GM12801 (cell line): ENCODE data around the gene MGAM2.

Experiments
- TF ChIP-seq, protein P1 (sequence below): IDR thresholded peaks from one replicate; pipeline ENCODE4 v1.5.1; 2011; ENCODE audit warnings: control low read depth; ENCODE audit not compliant: insufficient read length; ENCODE audit errors: extremely low read depth

Gene MGAM2

DNA sequence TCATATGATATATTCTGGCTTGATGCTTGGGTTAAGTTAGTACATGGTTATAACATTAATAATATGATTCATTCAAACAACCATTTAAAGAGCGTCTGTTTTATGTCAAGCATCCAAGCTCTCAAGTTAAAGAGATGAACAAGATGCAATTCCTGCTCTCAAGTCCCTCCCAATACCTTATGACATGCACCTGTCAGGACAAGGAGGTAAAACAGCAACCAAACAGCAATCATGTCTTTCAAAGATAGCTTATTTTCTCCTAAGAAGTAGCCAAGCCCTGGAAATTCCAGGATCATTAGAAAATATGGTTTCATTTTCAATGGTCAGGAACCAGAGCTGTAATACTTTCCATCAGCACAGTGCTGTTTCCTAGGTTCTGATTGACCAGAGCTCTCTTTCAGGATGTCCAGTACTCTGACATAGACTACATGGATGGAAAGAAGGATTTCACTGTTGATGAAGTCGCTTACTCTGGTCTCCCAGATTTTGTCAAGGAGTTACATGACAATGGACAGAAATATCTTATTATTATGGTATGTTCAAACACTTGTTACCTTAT lies 29.0 kb downstream of the MGAM2 start:
- TF ChIP-seq, protein P1, sequence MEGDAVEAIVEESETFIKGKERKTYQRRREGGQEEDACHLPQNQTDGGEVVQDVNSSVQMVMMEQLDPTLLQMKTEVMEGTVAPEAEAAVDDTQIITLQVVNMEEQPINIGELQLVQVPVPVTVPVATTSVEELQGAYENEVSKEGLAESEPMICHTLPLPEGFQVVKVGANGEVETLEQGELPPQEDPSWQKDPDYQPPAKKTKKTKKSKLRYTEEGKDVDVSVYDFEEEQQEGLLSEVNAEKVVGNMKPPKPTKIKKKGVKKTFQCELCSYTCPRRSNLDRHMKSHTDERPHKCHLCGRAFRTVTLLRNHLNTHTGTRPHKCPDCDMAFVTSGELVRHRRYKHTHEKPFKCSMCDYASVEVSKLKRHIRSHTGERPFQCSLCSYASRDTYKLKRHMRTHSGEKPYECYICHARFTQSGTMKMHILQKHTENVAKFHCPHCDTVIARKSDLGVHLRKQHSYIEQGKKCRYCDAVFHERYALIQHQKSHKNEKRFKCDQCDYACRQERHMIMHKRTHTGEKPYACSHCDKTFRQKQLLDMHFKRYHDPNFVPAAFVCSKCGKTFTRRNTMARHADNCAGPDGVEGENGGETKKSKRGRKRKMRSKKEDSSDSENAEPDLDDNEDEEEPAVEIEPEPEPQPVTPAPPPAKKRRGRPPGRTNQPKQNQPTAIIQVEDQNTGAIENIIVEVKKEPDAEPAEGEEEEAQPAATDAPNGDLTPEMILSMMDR: no peak

DNA sequence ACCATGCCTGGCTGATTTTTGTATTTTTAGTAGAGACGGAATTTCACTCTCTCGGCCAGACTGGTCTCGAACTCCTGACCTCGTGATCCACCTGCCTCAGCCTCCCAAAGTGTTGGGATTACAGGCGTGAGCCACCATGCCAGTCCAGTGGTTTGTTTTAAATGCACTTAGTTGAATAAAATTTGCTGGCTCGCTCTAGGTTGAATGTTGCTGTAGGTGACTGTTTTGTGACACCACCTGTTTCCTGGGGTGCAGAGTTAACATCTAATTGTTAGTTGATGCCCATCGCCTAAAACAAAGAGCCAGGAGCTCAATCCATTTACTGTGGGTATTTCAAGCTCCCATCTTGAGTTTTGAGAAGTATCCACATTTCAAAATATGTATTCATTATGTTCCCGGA lies 31.2 kb downstream of the MGAM2 start:
- TF ChIP-seq, protein P1: no peak

DNA sequence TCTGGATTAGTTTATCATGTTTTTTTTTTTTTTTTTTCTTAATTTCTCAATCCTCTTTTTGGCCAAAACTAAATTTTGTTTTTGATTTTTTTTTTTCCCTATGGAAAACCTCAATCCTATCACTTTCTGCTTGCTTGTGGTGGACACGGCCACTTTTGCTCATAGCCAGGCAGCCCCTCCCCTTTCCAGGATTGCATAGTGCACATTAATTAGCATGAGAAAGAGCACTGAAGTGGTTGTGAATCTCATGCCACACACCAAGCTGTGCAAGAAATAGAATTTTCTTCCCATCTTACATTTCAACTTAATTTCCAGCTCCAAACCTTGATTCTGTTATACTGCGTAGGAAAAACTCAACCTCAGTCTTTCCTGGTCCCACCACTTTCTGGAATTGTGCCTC lies 34.6 kb downstream of the MGAM2 start:
- TF ChIP-seq, protein P1: no peak

DNA sequence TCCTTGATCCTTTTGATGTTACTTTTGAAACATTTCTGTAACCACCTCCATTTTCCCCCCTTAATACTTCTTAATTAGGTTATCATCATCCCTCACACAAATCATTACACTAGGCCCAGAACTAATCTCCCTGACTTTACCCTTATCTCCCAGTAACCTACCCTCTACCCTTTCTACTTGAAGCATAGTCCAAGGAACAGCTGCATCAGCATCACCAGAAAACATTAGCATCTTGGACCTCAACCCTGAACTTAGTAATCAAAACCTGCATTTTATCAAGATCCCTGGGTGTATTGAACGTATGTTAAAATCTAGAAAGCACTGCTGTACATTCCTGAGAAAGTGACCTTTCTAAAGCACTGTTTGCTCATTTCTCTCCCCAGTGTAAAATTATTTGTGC lies 38.8 kb downstream of the MGAM2 start:
- TF ChIP-seq, protein P1: no peak

DNA sequence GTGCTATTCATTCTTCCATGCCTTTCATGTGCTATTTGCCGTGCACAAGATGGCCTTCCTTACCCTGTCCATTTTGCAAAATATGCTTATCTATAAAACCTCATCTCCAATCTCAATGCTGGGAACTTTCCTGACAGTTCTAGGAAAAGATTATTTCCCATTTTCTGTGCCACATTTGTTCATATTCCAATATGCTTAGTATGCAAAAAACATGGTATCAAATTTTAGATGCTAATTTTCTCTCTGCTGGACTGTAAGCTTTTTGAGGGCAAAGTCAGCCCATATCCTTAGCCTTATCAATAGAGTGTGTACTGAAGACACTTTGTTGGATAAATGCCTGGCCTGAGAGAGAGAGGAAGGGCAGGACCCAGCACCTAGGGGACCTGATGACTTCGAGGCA lies 39.4 kb downstream of the MGAM2 start:
- TF ChIP-seq, protein P1: no peak

- TF ChIP-seq, protein P1: no peak
These were observed 40.6 kb downstream of the MGAM2 start for GRCh38 chr7:142152076-142152475.

DNA sequence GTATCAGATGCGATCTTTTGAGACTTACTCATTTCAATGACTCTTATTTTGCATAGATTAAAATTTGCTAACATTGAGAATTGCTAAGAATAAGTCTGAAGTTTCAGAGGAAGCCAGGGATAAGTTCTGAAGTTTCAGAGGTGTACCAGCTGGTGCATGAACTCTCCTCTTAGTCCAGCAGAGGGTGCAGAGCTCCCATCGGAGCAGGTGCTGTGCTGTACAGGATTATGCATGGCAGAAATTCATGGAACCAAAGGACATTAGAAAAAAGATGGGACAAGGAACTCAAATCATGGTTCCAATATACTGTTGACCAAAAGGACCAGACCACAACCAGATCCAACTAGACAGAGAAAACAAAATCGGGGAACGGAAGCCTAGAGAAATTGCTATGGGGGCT lies 41.9 kb downstream of the MGAM2 start:
- TF ChIP-seq, protein P1: no peak
